Measurements from ENCODE around the gene TMEM150B. TPM values are rescaled to one million over a fixed set of nuclear protein-coding genes. Genes with fewer than 3 reads are reported as not detected.

TMEM150B gene
- total and polyA plus RNA-seq, 2 of the 13 experiments (the other 11 are each of a cell fraction or from before 2014, with no cell fraction given): 1.3 to 1.8 TPM

DNA sequence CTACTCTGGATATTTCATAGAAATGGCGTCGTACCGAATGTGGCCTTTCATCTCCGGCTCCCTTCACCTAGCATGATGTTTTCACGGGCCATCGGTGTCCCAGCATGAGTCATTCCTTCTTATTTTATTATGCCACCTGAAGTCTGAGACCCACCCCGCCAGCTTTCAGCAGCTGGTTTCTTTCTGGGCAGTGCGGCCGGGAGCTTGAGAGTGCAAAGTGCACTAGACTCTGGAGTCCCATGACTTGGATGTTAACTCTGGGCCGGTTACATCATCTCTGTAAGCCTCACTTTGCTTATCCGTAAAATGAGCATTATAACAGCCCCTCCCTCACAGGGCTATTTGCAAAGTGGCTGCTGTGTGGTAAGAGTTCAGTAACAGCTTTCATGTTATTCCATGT is 8.7 kb upstream of the TMEM150B start (continued):
- no peak for TF ChIP-seq ZBTB2 (CRISPR knock-in tag; IDR thresholded peaks at IDR 0.05; ENCODE audit: low read depth)
- peak; percentile 44; the same call in 1 of the 2 replicates for TF ChIP-seq ZMYM4 (CRISPR knock-in tag; IDR thresholded peaks at IDR 0.05)
- TF ChIP-seq PHF21A (CRISPR knock-in tag; IDR thresholded peaks at IDR 0.05): peak; percentile 69
- TF ChIP-seq, protein P1, sequence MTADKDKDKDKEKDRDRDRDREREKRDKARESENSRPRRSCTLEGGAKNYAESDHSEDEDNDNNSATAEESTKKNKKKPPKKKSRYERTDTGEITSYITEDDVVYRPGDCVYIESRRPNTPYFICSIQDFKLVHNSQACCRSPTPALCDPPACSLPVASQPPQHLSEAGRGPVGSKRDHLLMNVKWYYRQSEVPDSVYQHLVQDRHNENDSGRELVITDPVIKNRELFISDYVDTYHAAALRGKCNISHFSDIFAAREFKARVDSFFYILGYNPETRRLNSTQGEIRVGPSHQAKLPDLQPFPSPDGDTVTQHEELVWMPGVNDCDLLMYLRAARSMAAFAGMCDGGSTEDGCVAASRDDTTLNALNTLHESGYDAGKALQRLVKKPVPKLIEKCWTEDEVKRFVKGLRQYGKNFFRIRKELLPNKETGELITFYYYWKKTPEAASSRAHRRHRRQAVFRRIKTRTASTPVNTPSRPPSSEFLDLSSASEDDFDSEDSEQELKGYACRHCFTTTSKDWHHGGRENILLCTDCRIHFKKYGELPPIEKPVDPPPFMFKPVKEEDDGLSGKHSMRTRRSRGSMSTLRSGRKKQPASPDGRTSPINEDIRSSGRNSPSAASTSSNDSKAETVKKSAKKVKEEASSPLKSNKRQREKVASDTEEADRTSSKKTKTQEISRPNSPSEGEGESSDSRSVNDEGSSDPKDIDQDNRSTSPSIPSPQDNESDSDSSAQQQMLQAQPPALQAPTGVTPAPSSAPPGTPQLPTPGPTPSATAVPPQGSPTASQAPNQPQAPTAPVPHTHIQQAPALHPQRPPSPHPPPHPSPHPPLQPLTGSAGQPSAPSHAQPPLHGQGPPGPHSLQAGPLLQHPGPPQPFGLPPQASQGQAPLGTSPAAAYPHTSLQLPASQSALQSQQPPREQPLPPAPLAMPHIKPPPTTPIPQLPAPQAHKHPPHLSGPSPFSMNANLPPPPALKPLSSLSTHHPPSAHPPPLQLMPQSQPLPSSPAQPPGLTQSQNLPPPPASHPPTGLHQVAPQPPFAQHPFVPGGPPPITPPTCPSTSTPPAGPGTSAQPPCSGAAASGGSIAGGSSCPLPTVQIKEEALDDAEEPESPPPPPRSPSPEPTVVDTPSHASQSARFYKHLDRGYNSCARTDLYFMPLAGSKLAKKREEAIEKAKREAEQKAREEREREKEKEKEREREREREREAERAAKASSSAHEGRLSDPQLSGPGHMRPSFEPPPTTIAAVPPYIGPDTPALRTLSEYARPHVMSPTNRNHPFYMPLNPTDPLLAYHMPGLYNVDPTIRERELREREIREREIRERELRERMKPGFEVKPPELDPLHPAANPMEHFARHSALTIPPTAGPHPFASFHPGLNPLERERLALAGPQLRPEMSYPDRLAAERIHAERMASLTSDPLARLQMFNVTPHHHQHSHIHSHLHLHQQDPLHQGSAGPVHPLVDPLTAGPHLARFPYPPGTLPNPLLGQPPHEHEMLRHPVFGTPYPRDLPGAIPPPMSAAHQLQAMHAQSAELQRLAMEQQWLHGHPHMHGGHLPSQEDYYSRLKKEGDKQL (CRISPR knock-in tag; IDR thresholded peaks at IDR 0.05; ENCODE audit: low read depth): no peak
- TF ChIP-seq ERF (CRISPR knock-in tag; IDR thresholded peaks at IDR 0.05): peak; percentile 67; the same call in 1 of the 2 replicates
- TF ChIP-seq USF2 (IDR thresholded peaks at IDR 0.05; ENCODE audit: low read depth, low read length): no peak
- peak; percentile 19; the same call in 1 of the 2 replicates for TF ChIP-seq USF2 (CRISPR knock-in tag; IDR thresholded peaks at IDR 0.05; ENCODE audit: borderline replicate concordance)
- TF ChIP-seq ZNF589 (CRISPR knock-in tag; conservative IDR thresholded peaks at IDR 0.05): no peak
- TF ChIP-seq ZNF225 (CRISPR knock-in tag; IDR thresholded peaks at IDR 0.05): no peak
- 0 out of 2 replicates have a peak, but pooled peaks have one; percentile 22 for TF ChIP-seq MIER2 (CRISPR knock-in tag; IDR thresholded peaks at IDR 0.05)
- TF ChIP-seq FOXP1 (IDR thresholded peaks at IDR 0.05): no peak
- TF ChIP-seq FOXP1 (CRISPR knock-in tag; IDR thresholded peaks at IDR 0.05): peak; percentile 39; the same call in 1 of the 2 replicates
- TF ChIP-seq ZNF768 (CRISPR knock-in tag; IDR thresholded peaks at IDR 0.05): no peak
- TF ChIP-seq POLR2A (IDR thresholded peaks at IDR 0.05; ENCODE audit: insufficient read depth in 1 of 2, low read depth in 2 of 2, low read length in 2 of 2): peak; percentile 48 to 81; a peak in 3 of 4 replicates
- no peak for TF ChIP-seq ONECUT2 (CRISPR knock-in tag; IDR thresholded peaks at IDR 0.05)
- TF ChIP-seq ZNF224 (CRISPR knock-in tag; IDR thresholded peaks at IDR 0.05): peak; percentile 97
- TF ChIP-seq CHD4 (IDR thresholded peaks at IDR 0.05; ENCODE audit: borderline replicate concordance, low read length): no peak
- TF ChIP-seq, protein P2, sequence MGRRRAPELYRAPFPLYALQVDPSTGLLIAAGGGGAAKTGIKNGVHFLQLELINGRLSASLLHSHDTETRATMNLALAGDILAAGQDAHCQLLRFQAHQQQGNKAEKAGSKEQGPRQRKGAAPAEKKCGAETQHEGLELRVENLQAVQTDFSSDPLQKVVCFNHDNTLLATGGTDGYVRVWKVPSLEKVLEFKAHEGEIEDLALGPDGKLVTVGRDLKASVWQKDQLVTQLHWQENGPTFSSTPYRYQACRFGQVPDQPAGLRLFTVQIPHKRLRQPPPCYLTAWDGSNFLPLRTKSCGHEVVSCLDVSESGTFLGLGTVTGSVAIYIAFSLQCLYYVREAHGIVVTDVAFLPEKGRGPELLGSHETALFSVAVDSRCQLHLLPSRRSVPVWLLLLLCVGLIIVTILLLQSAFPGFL (CRISPR knock-in tag; IDR thresholded peaks at IDR 0.05): no peak
- TF ChIP-seq, protein P3, sequence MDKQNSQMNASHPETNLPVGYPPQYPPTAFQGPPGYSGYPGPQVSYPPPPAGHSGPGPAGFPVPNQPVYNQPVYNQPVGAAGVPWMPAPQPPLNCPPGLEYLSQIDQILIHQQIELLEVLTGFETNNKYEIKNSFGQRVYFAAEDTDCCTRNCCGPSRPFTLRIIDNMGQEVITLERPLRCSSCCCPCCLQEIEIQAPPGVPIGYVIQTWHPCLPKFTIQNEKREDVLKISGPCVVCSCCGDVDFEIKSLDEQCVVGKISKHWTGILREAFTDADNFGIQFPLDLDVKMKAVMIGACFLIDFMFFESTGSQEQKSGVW (CRISPR knock-in tag; IDR thresholded peaks at IDR 0.05; ENCODE audit: borderline replicate concordance): no peak
- TF ChIP-seq ZNF580 (CRISPR knock-in tag; IDR thresholded peaks at IDR 0.05; ENCODE audit: borderline replicate concordance, low read depth): peak; percentile 49; the same call in 1 of the 2 replicates

All from HepG2 (cell line).